Glomerular visceral epithelial cell (primary cell): ENCODE measurements around the gene RPL13.
A peak's percentile ranks its signal among the peaks of the same experiment; 100 is the strongest.

Experiments
- DNase-seq: peaks from one replicate; pipeline ENCODE4 v3.0.0-alpha.2; 2016; ENCODE audit errors: extremely low spot score

RPL13 gene

DNA sequence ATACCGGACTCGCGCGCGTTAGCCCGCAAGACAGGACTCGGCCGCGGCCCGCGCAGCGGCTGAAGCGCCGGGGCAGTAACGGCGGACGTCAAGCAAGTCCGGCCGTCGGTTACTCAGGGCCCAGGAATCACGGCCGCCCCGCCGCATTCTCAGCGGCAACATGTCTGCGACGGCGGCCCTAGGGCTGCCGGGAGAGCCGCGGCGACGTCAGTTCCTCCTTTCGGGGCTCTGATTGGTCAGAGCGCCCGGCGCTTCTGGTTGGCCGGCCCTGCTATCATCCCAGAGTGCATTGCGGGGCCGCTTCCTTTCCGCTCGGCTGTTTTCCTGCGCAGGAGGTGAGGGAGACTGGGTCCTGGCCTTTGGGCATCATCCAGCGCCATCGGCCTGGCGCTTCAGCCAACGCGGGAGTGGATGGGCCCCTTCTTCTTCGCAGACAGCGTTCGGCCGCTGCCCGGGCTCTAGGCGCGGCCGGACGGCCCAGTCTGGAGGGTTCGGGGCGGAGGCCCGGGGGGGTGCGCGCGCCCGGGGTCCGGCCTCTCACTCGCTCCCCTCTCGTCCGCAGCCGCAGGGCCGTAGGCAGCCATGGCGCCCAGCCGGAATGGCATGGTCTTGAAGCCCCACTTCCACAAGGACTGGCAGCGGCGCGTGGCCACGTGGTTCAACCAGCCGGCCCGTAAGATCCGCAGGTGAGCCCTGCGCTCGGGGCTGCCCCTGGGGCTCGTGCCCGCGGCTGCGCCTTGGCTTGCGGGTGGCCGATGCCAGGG, at the start of gene RPL13:
Gene RPL13, plus strand, starts transcription at position 305 of the 764 bp plus-strand sequence. Its CDS starts 278 bp downstream, at position 583.
- DNase-seq = peak; percentile 93

DNA sequence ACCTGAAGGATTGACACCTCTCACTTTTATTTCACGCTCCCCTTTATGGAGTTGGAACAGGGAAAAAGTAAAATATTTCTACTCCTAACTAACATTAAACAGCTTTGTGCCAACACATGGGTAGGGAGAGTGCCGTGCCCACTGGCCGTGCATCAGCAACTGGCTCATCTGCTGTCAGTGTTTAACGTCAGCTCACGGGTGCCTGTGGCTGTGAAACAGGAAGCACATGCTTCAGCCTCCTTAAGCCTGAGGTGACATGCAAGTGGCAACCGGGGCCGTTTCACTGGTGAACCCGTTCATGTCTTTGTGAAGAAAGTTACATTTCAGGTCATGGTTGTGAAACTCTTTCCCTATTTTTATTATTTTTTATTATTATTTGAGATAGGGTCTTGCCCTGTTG, 49.1 kb upstream of the RPL13 start:
- no peak for DNase-seq

DNA sequence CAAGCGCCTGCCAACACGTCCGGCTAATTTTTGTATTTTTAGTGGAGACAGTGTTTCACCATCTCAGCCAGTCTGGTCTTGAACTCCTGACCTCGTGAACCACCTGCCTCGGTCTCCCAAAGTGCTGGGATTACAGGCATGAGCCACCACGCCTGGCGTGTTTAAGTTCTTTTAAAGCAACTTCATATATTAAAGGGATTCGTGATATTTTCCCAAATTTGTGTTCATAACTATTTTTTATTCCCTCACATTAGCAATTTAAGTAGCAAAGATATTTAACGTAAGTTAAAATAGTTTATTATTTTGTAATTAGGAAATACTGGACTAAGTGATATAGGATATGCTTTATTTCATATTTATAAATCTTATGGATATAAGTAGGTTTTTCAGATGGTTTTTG, 48.0 kb upstream of the RPL13 start:
- no peak for DNase-seq

DNA sequence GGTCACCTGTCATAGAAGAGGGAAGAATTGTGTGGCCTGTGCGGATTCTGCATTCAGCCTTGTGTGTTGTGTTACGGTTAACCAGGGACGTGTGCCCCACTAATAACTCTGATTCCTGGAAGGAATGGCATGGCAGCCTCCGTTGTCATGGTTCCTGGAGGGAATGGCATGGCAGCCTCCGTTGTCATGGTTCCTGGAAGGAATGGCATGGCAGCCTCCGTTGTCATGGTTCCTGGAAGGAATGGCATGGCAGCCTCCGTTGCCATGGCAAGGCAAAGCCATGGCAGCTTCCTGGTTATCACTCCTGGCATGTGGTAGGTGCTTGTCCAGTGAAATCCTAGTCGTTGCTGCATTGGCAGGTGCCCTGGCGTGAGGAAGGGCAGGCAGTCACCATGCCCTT, 43.4 kb upstream of the RPL13 start:
- no peak for DNase-seq

DNA sequence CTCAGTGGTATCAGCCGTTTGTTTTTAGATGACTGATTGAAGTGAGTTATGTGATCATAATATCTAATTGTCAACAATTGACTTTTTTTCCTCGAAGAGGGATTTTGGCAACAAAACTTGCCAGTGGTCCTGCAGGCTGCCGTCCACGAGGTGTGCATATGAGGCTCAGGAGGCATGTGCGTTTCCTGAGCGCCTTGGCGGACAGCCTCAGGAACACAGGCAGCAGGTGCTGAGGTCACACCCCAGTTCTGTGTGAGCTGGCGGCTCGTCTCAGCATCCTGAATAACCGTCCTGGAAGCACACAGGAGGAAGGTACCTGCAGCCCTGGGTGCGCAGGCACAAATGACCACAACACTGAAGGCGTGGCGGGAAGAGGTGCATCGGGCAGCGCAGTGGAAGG, 40.6 kb upstream of the RPL13 start:
- DNase-seq = no peak

DNA sequence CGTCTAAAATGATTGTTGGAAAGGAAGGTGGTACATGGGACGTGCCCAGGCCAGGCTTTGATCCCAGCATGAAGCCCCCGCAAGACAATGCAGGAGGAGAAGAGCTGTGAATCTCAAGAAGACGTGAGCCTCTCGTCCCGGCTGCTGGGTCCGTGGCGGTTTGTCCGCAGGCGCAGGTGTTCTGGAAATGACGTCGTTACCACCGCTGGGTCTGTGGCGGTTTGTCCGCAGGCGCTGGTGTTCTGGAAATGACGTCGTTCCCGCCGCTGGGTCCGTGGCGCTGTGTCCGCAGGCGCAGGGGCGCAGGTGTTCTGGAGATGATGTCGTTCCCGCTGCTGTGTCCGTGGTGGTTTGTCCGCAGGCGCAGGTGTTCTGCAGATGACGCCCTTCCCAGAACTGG, 38.2 kb upstream of the RPL13 start:
- DNase-seq = no peak

DNA sequence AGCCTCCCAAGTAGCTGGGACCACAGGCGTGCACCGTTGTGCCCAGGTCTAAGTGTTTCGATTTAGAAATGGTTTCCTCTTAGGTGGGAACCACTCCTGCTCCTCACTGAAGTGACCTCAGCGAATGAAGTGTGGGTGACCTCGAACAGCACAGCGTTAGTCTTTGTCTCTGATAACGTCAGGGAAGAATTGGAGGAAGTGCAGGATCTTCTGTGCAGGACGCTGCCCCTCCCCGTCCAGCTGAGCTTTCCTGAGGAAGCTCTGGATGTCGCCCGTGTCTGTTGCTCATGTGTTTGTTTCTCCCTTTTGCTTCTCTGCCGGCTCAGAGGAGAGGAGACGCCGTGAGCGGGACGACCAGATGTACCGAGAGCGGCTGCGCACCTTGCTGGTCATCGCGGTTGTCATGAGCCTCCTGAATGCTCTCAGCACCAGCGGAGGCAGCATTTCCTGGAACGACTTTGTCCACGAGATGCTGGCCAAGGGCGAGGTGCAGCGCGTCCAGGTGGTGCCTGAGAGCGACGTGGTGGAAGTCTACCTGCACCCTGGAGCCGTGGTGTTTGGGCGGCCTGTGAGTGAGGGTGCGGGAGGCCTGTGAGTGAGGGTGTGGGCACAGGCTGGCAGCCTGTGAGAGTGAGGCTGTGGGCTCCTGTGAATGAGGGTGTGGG, 36.7 kb upstream of the RPL13 start:
- DNase-seq = no peak

DNA sequence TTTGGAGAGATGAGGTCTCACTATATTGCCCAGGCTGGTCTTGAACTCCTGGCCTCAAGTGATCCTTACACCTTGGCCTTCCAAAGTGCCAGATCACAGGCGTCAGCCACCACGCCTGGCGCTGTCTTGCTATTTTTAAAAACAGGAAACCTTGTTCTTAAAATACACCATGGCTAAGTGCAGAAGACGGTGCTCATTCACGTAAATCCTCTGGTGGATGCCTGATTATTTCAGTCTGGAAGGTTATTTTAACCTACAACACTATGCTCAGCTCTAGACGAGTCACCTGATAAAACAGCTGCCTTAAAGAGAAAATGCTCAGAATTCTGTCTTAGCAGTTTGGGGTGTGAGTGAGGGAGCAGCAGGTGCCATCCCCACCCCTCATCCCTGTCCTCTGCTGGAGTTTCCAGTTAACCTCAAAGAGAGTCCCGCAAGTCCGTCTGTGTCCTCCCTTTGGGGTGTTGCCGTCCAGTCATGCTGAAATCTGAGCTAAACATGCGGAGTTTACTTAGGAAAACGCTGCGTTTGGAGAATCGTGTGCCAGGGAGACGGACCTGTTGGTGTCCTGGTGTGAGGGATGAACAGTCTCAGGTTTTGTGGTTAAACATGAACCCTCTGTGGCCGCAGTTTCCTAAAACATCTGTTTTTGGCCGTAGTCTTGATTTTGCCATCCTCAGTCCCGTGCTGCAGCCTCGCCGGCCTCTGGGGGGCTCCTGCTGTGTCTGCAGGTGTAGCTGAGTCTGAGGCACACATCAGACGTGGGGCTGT, 35.2 kb upstream of the RPL13 start:
- no peak for DNase-seq

DNA sequence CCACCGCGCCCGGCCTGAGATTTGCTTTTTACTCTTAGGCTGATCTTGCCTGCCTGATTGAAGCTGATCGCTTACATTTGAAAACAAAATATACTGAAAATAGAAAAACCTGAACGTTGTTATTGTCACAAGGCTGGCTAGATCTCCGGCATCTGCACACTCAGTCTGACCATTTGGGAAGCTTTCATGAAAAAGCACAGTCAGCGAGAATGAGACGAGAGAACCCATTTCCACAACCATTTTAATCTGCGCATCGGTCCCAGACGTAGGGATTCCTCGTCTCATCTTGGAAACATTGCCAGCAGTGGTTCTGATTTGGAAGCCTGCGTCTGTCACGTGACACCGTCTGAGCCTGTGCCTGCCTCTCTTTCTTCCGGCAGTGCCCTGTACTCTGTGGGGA, 31.4 kb upstream of the RPL13 start:
- no peak for DNase-seq

DNA sequence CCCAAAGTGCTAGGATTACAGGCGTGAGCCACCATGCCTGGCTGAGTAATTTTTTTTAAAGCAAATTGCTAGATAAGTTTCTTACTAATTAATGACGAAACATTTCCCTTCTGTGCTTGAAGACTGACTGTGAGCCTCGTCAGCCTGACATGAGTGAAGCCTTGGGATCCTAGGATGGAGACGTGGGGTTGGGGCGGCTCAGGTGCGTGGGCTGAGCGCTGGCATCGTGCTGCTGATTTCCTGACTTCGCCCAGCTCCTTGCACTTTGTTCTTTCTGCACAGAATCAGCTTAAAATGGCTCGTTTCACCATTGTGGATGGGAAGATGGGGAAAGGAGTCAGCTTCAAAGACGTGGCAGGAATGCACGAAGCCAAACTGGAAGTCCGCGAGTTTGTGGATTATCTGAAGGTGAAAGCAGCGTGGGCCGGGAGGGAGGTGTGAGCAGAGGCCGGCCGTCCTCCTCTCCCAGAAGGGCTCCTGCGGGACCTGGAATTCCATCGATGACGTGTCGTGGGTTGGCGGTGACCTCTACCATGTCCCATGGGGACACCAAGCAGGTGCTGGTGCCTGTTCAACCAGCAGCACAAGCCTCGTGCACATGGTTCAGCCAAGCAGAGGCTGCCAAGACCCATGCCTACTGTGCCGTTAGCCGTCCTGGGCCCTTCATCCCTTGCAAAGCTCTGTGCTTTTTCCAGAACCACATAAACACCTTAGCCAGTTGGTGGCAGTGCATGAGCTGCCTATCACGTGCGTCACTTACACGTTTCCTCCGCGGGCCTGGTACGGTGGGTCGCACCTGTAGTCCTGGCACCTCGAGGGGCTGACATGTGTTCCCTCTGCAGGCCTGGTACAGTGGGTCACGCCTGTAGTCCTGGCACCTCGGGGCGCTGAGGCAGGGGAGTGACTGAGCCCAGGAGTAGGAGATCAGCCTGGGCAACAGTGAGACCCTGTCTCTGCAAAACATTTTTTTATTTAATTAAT, 29.8 kb upstream of the RPL13 start:
- no peak for DNase-seq

DNA sequence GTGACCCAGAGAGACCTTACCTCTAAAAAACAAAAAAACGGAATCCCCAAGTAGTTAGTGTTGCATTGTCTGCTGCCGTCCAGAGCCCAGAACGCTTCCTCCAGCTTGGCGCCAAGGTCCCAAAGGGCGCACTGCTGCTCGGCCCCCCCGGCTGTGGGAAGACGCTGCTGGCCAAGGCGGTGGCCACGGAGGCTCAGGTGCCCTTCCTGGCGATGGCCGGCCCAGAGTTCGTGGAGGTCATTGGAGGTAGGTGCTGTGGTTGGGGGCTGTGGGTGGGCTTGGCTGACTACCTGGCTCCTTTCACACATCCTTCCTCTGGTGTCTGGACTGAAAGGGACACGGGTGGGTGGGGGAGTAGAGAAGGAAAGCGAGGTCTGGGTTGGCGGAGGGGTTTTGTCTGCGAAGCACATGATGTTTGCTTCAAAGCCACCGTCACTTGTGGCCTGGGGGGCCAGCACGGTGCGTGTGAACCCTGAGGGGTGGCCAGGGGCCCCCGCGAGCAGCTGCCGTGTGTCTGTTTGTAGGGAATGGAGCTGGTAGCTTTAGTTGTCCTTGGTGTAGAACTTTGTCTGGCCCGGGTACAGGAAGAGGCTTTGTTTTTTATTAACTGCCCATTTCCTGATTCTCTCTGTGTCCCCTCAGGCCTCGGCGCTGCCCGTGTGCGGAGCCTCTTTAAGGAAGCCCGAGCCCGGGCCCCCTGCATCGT, 28.5 kb upstream of the RPL13 start:
- DNase-seq = no peak

DNA sequence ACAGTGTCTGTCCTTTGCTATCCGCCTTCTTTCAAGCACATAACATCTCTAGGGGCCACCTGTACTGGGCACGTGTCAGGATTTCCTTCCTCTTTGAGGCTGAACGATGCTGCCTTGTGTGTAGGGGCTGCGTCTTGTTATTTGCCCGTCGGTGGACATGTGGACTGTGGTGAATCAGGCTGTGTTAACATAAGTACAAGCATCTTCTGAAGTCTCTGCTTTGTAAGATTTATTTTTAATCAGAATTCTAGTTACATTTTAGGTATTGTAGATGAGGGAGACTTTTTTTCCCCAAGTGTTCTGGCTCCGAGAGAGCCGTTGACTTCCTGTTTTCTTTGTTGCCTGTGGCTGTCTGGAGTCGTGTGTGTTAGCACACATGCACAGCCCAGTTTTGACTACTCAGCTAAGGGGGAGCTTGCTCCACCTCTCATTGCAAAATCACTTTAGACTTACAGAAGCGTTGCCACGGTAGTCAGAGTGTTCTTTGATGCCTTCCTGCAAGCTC, 26.2 kb upstream of the RPL13 start:
- no peak for DNase-seq

DNA sequence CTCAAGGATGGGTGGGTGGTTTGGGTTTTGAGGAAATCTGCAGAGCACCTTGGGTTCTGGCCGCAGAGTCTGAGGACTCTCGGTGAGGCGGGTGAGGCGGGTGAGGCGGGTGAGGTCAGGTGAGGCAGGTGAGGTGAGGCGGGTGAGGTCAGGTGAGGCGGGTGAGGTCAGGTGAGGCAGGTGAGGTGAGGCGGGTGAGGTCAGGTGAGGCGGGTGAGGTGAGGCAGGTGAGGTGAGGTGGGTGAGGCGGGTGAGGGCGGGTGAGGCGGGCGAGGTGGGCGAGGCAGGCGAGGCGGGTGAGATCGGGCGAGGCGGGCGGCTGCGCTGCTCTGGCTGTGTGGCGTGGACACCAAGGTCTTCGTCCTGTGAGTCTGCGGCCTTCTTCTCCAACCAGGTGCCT, 24.1 kb upstream of the RPL13 start:
- DNase-seq = no peak

DNA sequence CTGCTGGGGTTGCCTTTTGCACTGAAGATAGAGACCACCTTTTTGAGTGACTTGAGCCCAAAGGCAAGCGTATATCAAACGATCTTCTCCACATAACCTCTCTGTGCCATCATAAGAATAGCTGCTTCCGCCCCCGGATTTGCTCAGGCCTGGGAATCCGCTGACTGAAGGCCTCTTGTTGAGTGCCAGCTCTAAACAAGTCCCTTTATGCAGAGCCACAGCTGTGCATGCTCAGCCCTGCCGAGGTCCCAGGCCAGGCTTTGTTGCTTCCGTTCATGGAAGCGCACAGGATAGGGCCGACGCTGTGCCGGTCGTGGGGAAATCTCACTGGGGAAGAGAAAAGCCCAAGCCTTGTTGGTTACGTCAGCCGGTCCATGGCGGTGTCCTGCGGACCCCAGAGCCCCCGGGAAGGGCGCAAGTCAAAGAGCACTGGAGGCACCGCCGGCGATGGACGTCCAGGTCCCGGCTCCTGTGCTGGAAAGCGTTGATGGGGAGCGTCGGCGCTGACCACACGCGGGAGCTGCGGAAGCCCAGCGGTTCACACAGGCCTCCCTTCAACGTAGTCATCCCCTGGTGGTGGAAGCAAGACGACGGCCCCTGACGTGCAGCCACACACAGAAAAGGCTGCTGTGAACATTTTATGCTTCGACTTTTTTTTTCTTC, 23.5 kb upstream of the RPL13 start:
- DNase-seq = no peak

DNA sequence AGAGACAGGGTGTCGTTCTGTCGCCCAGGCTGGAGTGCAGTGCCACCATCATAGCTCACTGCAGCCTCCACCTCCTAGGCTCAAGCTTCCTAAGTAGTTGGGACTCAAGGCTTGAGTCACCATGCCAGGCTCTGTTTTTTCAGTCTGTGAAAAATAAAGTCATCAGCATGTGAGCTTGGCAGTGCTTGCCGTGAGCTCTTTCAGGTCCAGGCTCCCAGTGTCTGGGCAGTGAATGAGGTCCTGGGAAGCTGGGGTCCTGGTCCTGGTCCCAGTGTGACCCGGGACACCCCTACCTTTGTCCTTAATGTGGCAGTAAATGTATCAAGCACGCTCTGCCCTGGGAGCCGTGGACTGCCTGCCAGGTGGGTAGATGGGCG, 22.9 kb upstream of the RPL13 start:
- DNase-seq = no peak

DNA sequence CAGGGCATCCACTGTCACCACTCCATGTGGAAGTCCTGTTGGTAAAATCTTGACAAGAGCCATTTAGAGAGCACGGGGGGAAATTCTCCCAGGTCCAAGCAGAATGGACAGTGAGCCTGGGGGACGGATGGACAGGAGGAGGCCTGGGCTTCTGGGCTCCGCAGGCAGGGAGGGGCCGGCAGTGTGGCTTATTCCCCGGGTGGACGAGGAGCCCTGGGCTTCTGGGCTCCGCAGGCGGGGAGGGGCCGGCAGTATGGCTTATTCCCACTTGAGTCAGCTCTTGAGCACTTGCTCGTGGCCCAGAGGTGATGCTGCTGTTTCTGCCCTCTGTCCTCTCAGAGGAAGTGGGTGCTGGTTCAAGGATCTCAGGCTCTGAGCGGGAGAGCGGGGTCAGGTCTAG, 22.2 kb upstream of the RPL13 start:
- DNase-seq = no peak

DNA sequence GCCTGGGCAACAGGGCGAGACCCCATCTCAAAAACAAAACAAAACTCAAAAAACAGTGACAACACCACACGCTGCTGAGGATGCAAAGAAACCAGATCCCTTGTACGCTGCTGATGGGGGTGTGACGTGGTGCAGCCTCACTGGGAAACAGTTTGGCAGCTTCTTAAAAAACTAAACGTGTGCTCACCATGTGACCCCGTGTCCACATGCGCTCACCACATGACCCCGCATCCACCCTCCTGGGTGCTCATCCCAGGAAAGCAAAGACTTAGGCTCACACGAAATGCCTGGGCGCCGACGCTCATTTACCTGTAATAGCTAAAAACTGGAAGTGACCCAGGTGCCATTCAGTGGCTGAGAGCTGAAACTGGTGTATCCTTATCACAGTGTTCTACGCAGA, 19.9 kb upstream of the RPL13 start:
- no peak for DNase-seq

DNA sequence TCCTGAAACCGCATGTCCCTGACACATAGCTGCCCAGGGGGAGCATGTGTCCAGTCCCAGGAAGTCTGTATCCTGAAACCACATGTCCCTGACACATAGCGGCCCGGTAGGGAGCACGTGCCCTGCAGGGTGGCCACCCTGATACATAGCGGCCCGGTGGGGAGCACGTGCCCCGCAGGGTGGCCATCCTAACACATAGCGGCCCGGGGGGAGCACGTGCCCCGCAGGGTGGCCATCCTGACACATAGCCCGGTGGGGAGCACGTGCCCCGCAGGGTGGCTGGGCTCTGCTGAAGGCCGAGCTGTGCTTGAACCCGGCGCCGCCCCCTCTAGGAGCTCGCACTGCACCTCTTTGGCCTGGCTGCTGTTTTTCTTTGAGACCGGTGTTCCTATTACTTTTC, 18.7 kb upstream of the RPL13 start:
- DNase-seq = no peak

DNA sequence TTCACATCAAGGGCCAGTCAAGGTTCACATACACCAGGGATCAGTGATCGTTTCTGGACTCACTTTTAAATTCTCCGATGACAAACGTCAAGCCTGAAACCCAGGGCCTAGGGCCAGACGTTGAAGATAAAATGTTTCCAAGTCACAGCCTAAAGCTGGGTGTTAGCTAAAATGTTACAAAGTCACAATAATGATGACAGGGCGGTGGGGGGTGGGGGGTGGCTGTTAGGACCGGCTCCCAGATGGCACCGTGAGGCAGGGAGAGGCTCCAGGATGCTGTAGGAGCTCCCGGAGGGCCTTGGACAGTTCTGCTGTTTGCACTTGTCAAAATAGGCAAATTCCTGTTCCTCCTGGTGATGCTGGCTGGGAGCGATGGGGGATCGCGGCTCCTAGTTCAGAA, 16.4 kb upstream of the RPL13 start:
- no peak for DNase-seq

DNA sequence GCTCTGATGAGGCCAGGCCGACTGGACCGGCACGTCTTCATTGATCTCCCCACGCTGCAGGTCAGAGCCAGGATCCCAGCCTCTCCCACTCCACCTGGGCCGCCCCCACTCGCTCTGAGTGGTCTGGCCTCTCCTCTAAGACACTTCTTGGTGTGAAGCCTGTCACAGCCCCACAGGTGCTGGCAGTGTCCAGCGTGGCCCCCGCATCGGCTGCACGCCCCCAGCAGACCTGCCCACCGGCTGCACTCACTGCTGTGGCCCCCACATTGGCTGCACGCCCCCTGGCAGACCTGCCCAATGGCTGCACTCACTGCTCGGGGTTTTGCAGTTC, 15.8 kb upstream of the RPL13 start:
- no peak for DNase-seq
